Skin epidermis (tissue), 12 donors: ENCODE measurements around the gene ARHGAP45.

Experiments
- H3K27ac ChIP-seq, 21 experiments: fragments of 200-600 bp; sonication (generic) in 11 of 21; one replicate each; pipeline ENCODE4 v1.5.0; 2020; ENCODE audit warnings: mild to moderate bottlenecking in 3 of 21, inconsistent platforms in 2 of 21, moderate library complexity in 2 of 21
- H3K4me3 ChIP-seq, 7 experiments: fragments of 200-600 bp; sonication (generic) in 2 of 7; one replicate each; pipeline ENCODE4 v1.5.0; 2020; ENCODE audit warnings: inconsistent platforms in 2 of 7, mild to moderate bottlenecking in 2 of 7, moderate library complexity in 1 of 7

Gene ARHGAP45

GRCh38 chr19:1097810-1098176 lies 30.8 kb downstream of the ARHGAP45 start:
- peak overlapping the region in 18 of 21 experiments; percentile 49 to 96 (median 74) for H3K27ac ChIP-seq
- no peak overlapping the region for H3K4me3 ChIP-seq

- Histone ChIP-seq H3K27ac (peak overlapping the region in 19 of 21 experiments; percentile 4 to 96 (median 76)), H3K4me3 (no peak overlapping the region)
Observed at GRCh38 chr19:1098177-1099051, 31.4 kb downstream of the ARHGAP45 start.

GRCh38 chr19:1101337-1101698 lies 34.4 kb downstream of the ARHGAP45 start:
- H3K27ac ChIP-seq: peak overlapping the region in 20 of 21 experiments; percentile 77 to 99 (median 89)
- peak overlapping the region in 1 of 7 experiments; percentile 3 for H3K4me3 ChIP-seq

GRCh38 chr19:1102407-1103131 lies 35.6 kb downstream of the ARHGAP45 start:
- peak overlapping the region in 1 of 7 experiments; percentile 2 for H3K4me3 ChIP-seq
- H3K27ac ChIP-seq: peak overlapping the region; percentile 26 to 99 (median 89)

- Histone ChIP-seq H3K27ac (peak overlapping the region in 20 of 21 experiments; percentile 24 to 99 (median 89)), H3K4me3 (peak overlapping the region in 3 of 7 experiments; percentile 5 to 94 (median 14))
Observed at GRCh38 chr19:1103132-1103707, 36.3 kb downstream of the ARHGAP45 start.

- peak within 1 kb of the TSS; percentile 70 to 94 (median 85) for H3K4me3 ChIP-seq
Observed at GRCh38 chr19:1103708-1104310, 36.8 kb downstream of the ARHGAP45 start, which contains the start of gene GPX4. GPX4 (plus strand) TSS chr19:1103994; CDS start chr19:1104044, 50 bp downstream.

GRCh38 chr19:1104311-1105007 lies 37.5 kb downstream of the ARHGAP45 start:
- Histone ChIP-seq H3K27ac (peak overlapping the region; percentile 67 to 100 (median 98)), H3K4me3 (peak overlapping the region; percentile 70 to 94 (median 85))

More at GRCh38 chr19:1103708-1104310, 36.8 kb downstream of the ARHGAP45 start, which contains the start of gene GPX4:
- peak within 1 kb of the TSS; percentile 67 to 100 (median 98) for H3K27ac ChIP-seq

GRCh38 chr19:1105008-1105872 lies 38.3 kb downstream of the ARHGAP45 start:
- H3K27ac ChIP-seq: peak overlapping the region; percentile 67 to 100 (median 98)
- peak overlapping the region; percentile 70 to 94 (median 85) for H3K4me3 ChIP-seq

GRCh38 chr19:1105873-1106840 lies 39.2 kb downstream of the ARHGAP45 start:
- peak overlapping the region in 12 of 21 experiments; percentile 2 to 99 (median 94) for H3K27ac ChIP-seq
- H3K4me3 ChIP-seq: peak overlapping the region in 2 of 7 experiments; percentile 80 to 94

- H3K4me3 ChIP-seq: no peak overlapping the region
- peak overlapping the region in 10 of 21 experiments; percentile 2 to 99 (median 16) for H3K27ac ChIP-seq
Observed at GRCh38 chr19:1106841-1107660, 40.1 kb downstream of the ARHGAP45 start.

- Histone ChIP-seq H3K27ac (peak overlapping the region in 5 of 21 experiments; percentile 4 to 65 (median 14)), H3K4me3 (no peak overlapping the region)
Observed at GRCh38 chr19:1107661-1108261, 40.8 kb downstream of the ARHGAP45 start.

GRCh38 chr19:1108291-1109031 lies 41.5 kb downstream of the ARHGAP45 start:
- peak overlapping the region in 1 of 21 experiments; percentile 6 for H3K27ac ChIP-seq
- no peak overlapping the region for H3K4me3 ChIP-seq

GRCh38 chr19:1109032-1109551 lies 42.1 kb downstream of the ARHGAP45 start:
- H3K27ac ChIP-seq: no peak overlapping the region
- H3K4me3 ChIP-seq: no peak overlapping the region
